Thoracic aorta (tissue), 2 donors: ENCODE data around the gene BACH2. TPM values are rescaled to one million over a fixed set of nuclear protein-coding genes. Genes with fewer than 3 reads are reported as not detected.

ENCODE experiments used
- ATAC-seq: fragments of 150-250 bp; one replicate; pipeline ENCODE4 v1.8.0; 2017; ENCODE audit warnings: low read depth; ENCODE audit not compliant: insufficient number of reproducible peaks, low FRiP score
- DNase-seq: peaks from one replicate; pipeline ENCODE4 v3.0.0-alpha.2; 2020; ENCODE audit warnings: low spot score
- H3K27ac ChIP-seq, 2 donors: fragments of 200-600 bp; sonication (generic); 1 replicate in 1 of 2; 2 replicates in 1 of 2; pipeline ENCODE4 v1.5.1; 2016; ENCODE audit warnings: mild to moderate bottlenecking in 2 of 2, moderate library complexity in 2 of 2
- H3K27me3 ChIP-seq: fragments of 200-600 bp; sonication (generic); replicated peaks from 2 replicates; pipeline ENCODE4 v1.6.0; 2016; ENCODE audit warnings: mild to moderate bottlenecking; ENCODE audit not compliant: insufficient read depth
- H3K36me3 ChIP-seq: fragments of 200-600 bp; sonication (generic); one replicate; pipeline ENCODE4 v1.5.1; 2016
- H3K4me1 ChIP-seq, 2 donors: fragments of 200-600 bp; sonication (generic); 1 replicate in 1 of 2; 2 replicates in 1 of 2; pipeline versions ENCODE4 v1.5.1 to v1.6.0; 2016; ENCODE audit warnings: low read depth in 2 of 2, mild to moderate bottlenecking in 1 of 2; ENCODE audit not compliant: control insufficient read depth in 1 of 2
- H3K4me3 ChIP-seq: fragments of 200-600 bp; sonication (generic); 2 replicates; pipeline ENCODE4 v1.5.1; 2016; ENCODE audit warnings: mild to moderate bottlenecking
- H3K9me3 ChIP-seq: fragments of 200-600 bp; sonication (generic); 2 replicates; pipeline ENCODE4 v1.5.1; 2016
- CTCF ChIP-seq: fragments of 200-600 bp; sonication (generic); IDR thresholded peaks from one replicate; pipeline ENCODE4 v1.5.1; 2019; ENCODE audit warnings: antibody characterized with exemption
- total RNA-seq, 2 donors: library from RNA; depleted of rRNA; stranded (reverse); fragments of >200 nt; gene quantifications; one replicate each; pipeline versions ENCODE4 v1.1.0 to v1.2.3, GENCODE V29; 2016

BACH2 gene
- total RNA-seq, 2 donors from 2014 or later, result 6.1 to 17.8 TPM

DNA sequence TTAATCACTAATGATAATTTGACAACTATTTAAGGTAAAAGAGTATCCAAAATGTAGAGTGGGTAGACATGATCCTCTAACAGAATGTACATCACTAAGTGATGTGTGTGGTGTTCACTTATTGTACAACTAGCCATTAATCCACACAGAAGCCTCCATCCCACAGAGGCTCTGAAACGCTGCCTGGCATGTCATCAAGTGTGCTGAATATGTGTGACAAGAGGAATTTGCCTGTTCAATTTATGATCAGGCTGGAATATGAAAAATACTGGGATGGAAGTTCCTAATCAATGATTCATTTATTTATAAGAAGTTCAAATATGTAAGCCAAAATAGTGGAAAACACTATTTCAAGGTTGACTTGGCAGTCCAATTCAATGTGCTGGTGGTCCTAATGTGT, 72.4 kb downstream of the BACH2 start:
- no peak for DNase-seq
- Histone ChIP-seq H3K27ac (no peak overlapping the region), H3K4me1 (peaks cover 3 to 12% of the 10 kb centered on the region in 2 donors), H3K27me3 (no peaks in the 10 kb centered on the region), H3K4me3 (no peak overlapping the region), H3K36me3 (no peaks in the 10 kb centered on the region), H3K9me3 (peaks cover 4% of the 10 kb centered on the region)
- TF ChIP-seq CTCF, result no peak
- ATAC-seq, result no peak

DNA sequence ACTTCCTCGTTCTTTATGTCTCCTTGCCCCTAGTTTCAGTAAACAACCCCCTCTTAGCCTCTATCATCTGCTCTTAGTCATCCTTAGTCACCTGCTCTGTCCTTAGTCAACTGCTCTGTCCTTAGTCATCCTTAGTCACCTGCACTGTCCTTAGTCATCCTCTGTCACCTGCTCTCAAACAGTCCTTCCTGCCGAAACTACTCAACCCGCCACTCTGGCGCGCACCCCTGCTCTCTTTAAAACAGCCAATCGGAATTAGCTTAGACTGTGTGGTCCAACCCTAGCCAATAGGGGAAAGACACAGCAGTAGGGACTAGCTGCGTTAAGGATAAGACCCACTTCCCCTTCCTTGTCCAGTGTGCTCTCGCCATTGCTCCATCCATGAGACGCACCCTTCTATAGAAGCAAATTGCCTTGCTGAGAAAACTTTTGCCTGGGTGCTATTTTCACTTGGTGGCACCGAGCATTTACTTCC, 73.9 kb downstream of the BACH2 start:
- H3K36me3 ChIP-seq, result no peaks in the 10 kb centered on the region
- no peak overlapping the region for H3K27ac ChIP-seq
- no peak for TF ChIP-seq CTCF
- ATAC-seq (no peak), DNase-seq (no peak)
- H3K4me3 ChIP-seq, result no peak overlapping the region
- peaks cover 4% of the 10 kb centered on the region for H3K9me3 ChIP-seq
- H3K27me3 ChIP-seq, result no peaks in the 10 kb centered on the region
- peaks cover 3 to 18% of the 10 kb centered on the region in 2 donors for H3K4me1 ChIP-seq

DNA sequence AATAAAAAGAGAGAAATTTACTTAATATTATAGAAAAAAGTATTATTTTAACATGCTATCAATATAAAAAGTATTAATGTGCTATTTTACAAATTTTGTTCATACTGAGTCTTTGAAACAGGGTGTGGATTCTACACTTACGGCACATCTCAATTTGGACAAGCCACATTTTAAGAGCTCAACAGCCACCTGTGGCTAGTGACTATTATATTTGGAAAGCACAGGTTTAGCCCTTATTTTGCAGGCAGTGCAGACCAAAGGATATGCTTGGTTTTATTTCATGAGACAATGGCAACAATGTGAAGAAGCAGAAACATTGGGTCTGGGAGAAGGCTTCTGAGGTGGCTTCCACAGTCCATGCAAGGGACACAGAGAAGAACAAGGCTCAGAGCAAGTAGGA, 74.6 kb downstream of the BACH2 start:
- no peak for ATAC-seq
- DNase-seq, result no peak
- Histone ChIP-seq H3K4me1 (peaks cover 10 to 25% of the 10 kb centered on the region in 2 donors), H3K36me3 (no peaks in the 10 kb centered on the region), H3K27ac (no peak overlapping the region), H3K9me3 (peaks cover 4% of the 10 kb centered on the region), H3K4me3 (no peak overlapping the region), H3K27me3 (no peaks in the 10 kb centered on the region)
- TF ChIP-seq CTCF, result no peak

GRCh38 chr6:90221403-90221802, 75.2 kb downstream of the BACH2 start:
- peaks cover 4% of the 10 kb centered on the region for H3K9me3 ChIP-seq
- no peak for DNase-seq
- no peaks in the 10 kb centered on the region for H3K27me3 ChIP-seq
- H3K4me3 ChIP-seq, result no peak overlapping the region
- H3K36me3 ChIP-seq, result no peaks in the 10 kb centered on the region
- no peak for TF ChIP-seq CTCF
- no peak for ATAC-seq
- H3K4me1 ChIP-seq, result peaks cover 10 to 31% of the 10 kb centered on the region in 2 donors
- H3K27ac ChIP-seq, result no peak overlapping the region

DNA sequence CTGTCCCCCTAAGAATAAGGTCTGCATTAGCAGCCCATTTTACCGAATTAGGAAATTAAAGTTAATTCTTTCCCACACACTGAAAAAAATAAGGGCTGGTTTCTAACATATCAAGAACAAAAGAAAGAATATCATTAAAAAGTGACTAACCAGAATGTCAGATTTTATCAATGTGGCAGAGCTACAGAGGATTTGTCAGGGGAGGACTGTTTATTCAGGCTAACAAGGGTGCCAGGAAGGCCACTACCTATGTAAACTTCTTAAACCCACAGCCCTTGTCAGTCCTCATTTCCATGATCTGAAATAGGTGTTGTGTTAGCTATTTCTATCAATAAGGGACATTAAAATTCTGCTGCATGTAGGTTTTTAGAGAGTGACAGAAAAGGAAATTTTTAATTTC, 76.4 kb downstream of the BACH2 start:
- H3K27ac ChIP-seq, result peak overlapping the region; percentile 90 to 91
- H3K27me3 ChIP-seq, result no peaks in the 10 kb centered on the region
- DNase-seq (no peak), ATAC-seq (no peak)
- TF ChIP-seq CTCF, result no peak
- H3K36me3 ChIP-seq, result no peaks in the 10 kb centered on the region
- H3K9me3 ChIP-seq, result peaks cover 4% of the 10 kb centered on the region
- peaks cover 15 to 39% of the 10 kb centered on the region in 2 donors for H3K4me1 ChIP-seq
- H3K4me3 ChIP-seq, result no peak overlapping the region
